Loucy (cell line): ENCODE results near the gene SLC17A2.
"Not testable (repeated sequence)": the region's sequence is repeated elsewhere in the genome, so short reads cannot be mapped to it uniquely, and the experiment has no call there.

Source experiments
- CTCF ChIP-seq: fragments of 200-600 bp; sonication (generic); conservative IDR thresholded peaks from 2 replicates; pipeline ENCODE4 v1.5.1; 2014; ENCODE audit warnings: mild to moderate bottlenecking, antibody characterized with exemption, low read length
- EZH2phosphoT487 ChIP-seq: fragments of 200-600 bp; IDR thresholded peaks from 2 replicates; pipeline ENCODE4 v1.6.1; 2018; ENCODE audit warnings: antibody characterized with exemption, mild to moderate bottlenecking, moderate library complexity, borderline replicate concordance

- TF ChIP-seq CTCF, EZH2phosphoT487: not testable (repeated sequence)
These were observed 17.0 kb upstream of the SLC17A2 start for GRCh38 chr6:25947492-25947891.
